ENCODE measurements around the gene AKR1C1. TPM values are rescaled to one million over a fixed set of nuclear protein-coding genes. Genes with fewer than 3 reads are reported as not detected.

The AKR1C1 gene
- total and polyA plus RNA-seq, 2 of the 13 experiments (the other 11 are each of a cell fraction or from before 2014, with no cell fraction given), result 948 to 2,238 TPM

- TF ChIP-seq ZNF260 (CRISPR knock-in tag; IDR thresholded peaks at IDR 0.05; ENCODE audit: borderline replicate concordance, low read depth), result no peak
- no peak for TF ChIP-seq GATAD1 (CRISPR knock-in tag; IDR thresholded peaks at IDR 0.05)
- no peak for TF ChIP-seq ZNF773 (CRISPR knock-in tag; IDR thresholded peaks at IDR 0.05; ENCODE audit: borderline replicate concordance)
- TF ChIP-seq IRF2 (CRISPR knock-in tag; IDR thresholded peaks at IDR 0.05), result peak; percentile 58; the same call in 1 of the 2 replicates
- TF ChIP-seq ZNF503 (CRISPR knock-in tag; IDR thresholded peaks at IDR 0.05), result peak; percentile 19; the same call in 1 of the 2 replicates
- peak; percentile 91 for TF ChIP-seq CEBPG (CRISPR knock-in tag; IDR thresholded peaks at IDR 0.05)
- peak; percentile 87 for TF ChIP-seq FOXJ3 (CRISPR knock-in tag; IDR thresholded peaks at IDR 0.05; ENCODE audit: borderline replicate concordance)
- TF ChIP-seq STAG1 (CRISPR knock-in tag; IDR thresholded peaks at IDR 0.05), result 0 out of 2 replicates have a peak, but pooled peaks have one; percentile 24
- TF ChIP-seq RXRA (CRISPR knock-in tag; IDR thresholded peaks at IDR 0.05), result peak; percentile 36; the same call in 1 of the 2 replicates
- TF ChIP-seq NR1H2 (CRISPR knock-in tag; IDR thresholded peaks at IDR 0.05; ENCODE audit: borderline replicate concordance, low read depth), result no peak
- peak; percentile 74; the same call in 1 of the 2 replicates for TF ChIP-seq ZNF816 (CRISPR knock-in tag; IDR thresholded peaks at IDR 0.05; ENCODE audit: borderline replicate concordance)
- TF ChIP-seq AKNA (CRISPR knock-in tag; IDR thresholded peaks at IDR 0.05; ENCODE audit: borderline replicate concordance), result no peak
- peak; percentile 87 for TF ChIP-seq RXRB (CRISPR knock-in tag; IDR thresholded peaks at IDR 0.05; ENCODE audit: borderline replicate concordance)
- TF ChIP-seq ZBTB2 (CRISPR knock-in tag; IDR thresholded peaks at IDR 0.05; ENCODE audit: low read depth), result no peak
- peak; percentile 90; the same call in 1 of the 2 replicates for TF ChIP-seq SALL1 (CRISPR knock-in tag; IDR thresholded peaks at IDR 0.05)
- TF ChIP-seq RARA (CRISPR knock-in tag; IDR thresholded peaks at IDR 0.05), result peak; percentile 80
- TF ChIP-seq ZMAT5 (CRISPR knock-in tag; IDR thresholded peaks at IDR 0.05; ENCODE audit: borderline replicate concordance, low read depth), result no peak
- TF ChIP-seq ZSCAN29 (CRISPR knock-in tag; conservative IDR thresholded peaks at IDR 0.05), result no peak
Measured at GRCh38 chr10:4947635-4948596, 15.3 kb upstream of the AKR1C1 start (continued).

Data from HepG2 (cell line).